Activated naive CD4-positive, alpha-beta T cell treated with anti-CD3 and anti-CD28 coated beads, Interleukin-2, amount 50 U/mL, for 24 hours (primary cell): ENCODE data around the gene PPRC1.
A peak's percentile ranks its signal among the peaks of the same experiment; 100 is the strongest.

Source experiments
- H3K27ac Mint-ChIP-seq: one replicate; pipeline ENCODE4 v1.8.0; 2021; ENCODE audit warnings: mild to moderate bottlenecking, mixed read lengths
- H3K27me3 Mint-ChIP-seq: one replicate; pipeline ENCODE4 v1.8.0; 2021; ENCODE audit warnings: mixed read lengths
- H3K36me3 Mint-ChIP-seq: one replicate; pipeline ENCODE4 v1.8.0; 2021; ENCODE audit warnings: mixed read lengths
- H3K4me1 Mint-ChIP-seq: one replicate; pipeline ENCODE4 v1.8.0; 2021; ENCODE audit warnings: mixed read lengths
- H3K4me3 Mint-ChIP-seq: one replicate; pipeline ENCODE4 v1.8.0; 2021; ENCODE audit warnings: mild to moderate bottlenecking, mixed read lengths
- H3K9me3 Mint-ChIP-seq: one replicate; pipeline ENCODE4 v1.8.0; 2021; ENCODE audit warnings: mixed read lengths

The PPRC1 gene

GRCh38 chr10:102132563-102133372, at the start of gene PPRC1:
Gene PPRC1, plus strand, starts transcription at chr10:102133040. Its CDS starts 29 bp downstream, at chr10:102133069.
- Mint-ChIP-seq H3K27me3 (no peaks in the 10 kb centered on the region), H3K4me1 (peaks cover 39% of the 10 kb centered on the region)

GRCh38 chr10:102083541-102083940, 49.3 kb upstream of the PPRC1 start:
- Mint-ChIP-seq H3K4me3 (no peak overlapping the region), H3K4me1 (no peaks in the 10 kb centered on the region), H3K27ac (no peak overlapping the region), H3K27me3 (no peaks in the 10 kb centered on the region), H3K36me3 (peaks cover 2% of the 10 kb centered on the region), H3K9me3 (no peaks in the 10 kb centered on the region)

More at GRCh38 chr10:102132563-102133372, at the start of gene PPRC1:
- Mint-ChIP-seq H3K27ac (peak within 1 kb of the TSS; percentile 99), H3K36me3 (peaks cover 17% of the 10 kb centered on the region), H3K4me3 (peak within 1 kb of the TSS; percentile 92), H3K9me3 (no peaks in the 10 kb centered on the region)

- Mint-ChIP-seq H3K4me1 (no peaks in the 10 kb centered on the region), H3K36me3 (peaks cover under 1% of the 10 kb centered on the region), H3K9me3 (no peaks in the 10 kb centered on the region), H3K27me3 (no peaks in the 10 kb centered on the region), H3K27ac (no peak overlapping the region), H3K4me3 (no peak overlapping the region)
Observed at GRCh38 chr10:102085336-102085735, 47.5 kb upstream of the PPRC1 start.

- Mint-ChIP-seq H3K36me3 (no peaks in the 10 kb centered on the region), H3K27ac (no peak overlapping the region), H3K9me3 (no peaks in the 10 kb centered on the region), H3K4me3 (no peak overlapping the region), H3K4me1 (no peaks in the 10 kb centered on the region), H3K27me3 (no peaks in the 10 kb centered on the region)
Observed at GRCh38 chr10:102086196-102086595, 46.6 kb upstream of the PPRC1 start.

GRCh38 chr10:102090772-102091171, 42.1 kb upstream of the PPRC1 start:
- H3K27ac Mint-ChIP-seq: no peak overlapping the region

GRCh38 chr10:102096449-102096848, 36.4 kb upstream of the PPRC1 start:
- Mint-ChIP-seq H3K9me3 (no peaks in the 10 kb centered on the region), H3K4me3 (no peak overlapping the region), H3K27ac (no peak overlapping the region), H3K4me1 (no peaks in the 10 kb centered on the region), H3K27me3 (no peaks in the 10 kb centered on the region), H3K36me3 (peaks cover 3% of the 10 kb centered on the region)

More at GRCh38 chr10:102090772-102091171, 42.1 kb upstream of the PPRC1 start:
- Mint-ChIP-seq H3K4me3 (no peak overlapping the region), H3K9me3 (no peaks in the 10 kb centered on the region), H3K4me1 (no peaks in the 10 kb centered on the region), H3K36me3 (peaks cover 1% of the 10 kb centered on the region), H3K27me3 (no peaks in the 10 kb centered on the region)

- Mint-ChIP-seq H3K27me3 (no peaks in the 10 kb centered on the region), H3K9me3 (no peaks in the 10 kb centered on the region), H3K4me1 (peaks cover 14% of the 10 kb centered on the region), H3K36me3 (peaks cover 2% of the 10 kb centered on the region), H3K27ac (no peak overlapping the region), H3K4me3 (no peak overlapping the region)
Observed at GRCh38 chr10:102101152-102101551, 31.7 kb upstream of the PPRC1 start.

GRCh38 chr10:102102421-102102820, 30.4 kb upstream of the PPRC1 start:
- H3K4me1 Mint-ChIP-seq: peaks cover 16% of the 10 kb centered on the region
- H3K27ac Mint-ChIP-seq: no peak overlapping the region
- H3K27me3 Mint-ChIP-seq: no peaks in the 10 kb centered on the region
- H3K36me3 Mint-ChIP-seq: peaks cover 4% of the 10 kb centered on the region
- H3K9me3 Mint-ChIP-seq: no peaks in the 10 kb centered on the region
- H3K4me3 Mint-ChIP-seq: no peak overlapping the region

GRCh38 chr10:102106998-102107397, 25.8 kb upstream of the PPRC1 start:
- H3K27me3 Mint-ChIP-seq: no peaks in the 10 kb centered on the region
- H3K4me1 Mint-ChIP-seq: peaks cover 18% of the 10 kb centered on the region
- H3K27ac Mint-ChIP-seq: no peak overlapping the region
- peaks cover 5% of the 10 kb centered on the region for H3K36me3 Mint-ChIP-seq
- H3K9me3 Mint-ChIP-seq: no peaks in the 10 kb centered on the region
- no peak overlapping the region for H3K4me3 Mint-ChIP-seq

GRCh38 chr10:102109166-102110116, 23.4 kb upstream of the PPRC1 start:
- H3K9me3 Mint-ChIP-seq: no peaks in the 10 kb centered on the region
- no peak overlapping the region for H3K27ac Mint-ChIP-seq
- H3K4me3 Mint-ChIP-seq: no peak overlapping the region
- H3K4me1 Mint-ChIP-seq: peaks cover 35% of the 10 kb centered on the region
- peaks cover 5% of the 10 kb centered on the region for H3K36me3 Mint-ChIP-seq
- H3K27me3 Mint-ChIP-seq: no peaks in the 10 kb centered on the region

GRCh38 chr10:102111276-102111675, 21.6 kb upstream of the PPRC1 start:
- H3K4me1 Mint-ChIP-seq: peaks cover 35% of the 10 kb centered on the region
- no peaks in the 10 kb centered on the region for H3K9me3 Mint-ChIP-seq
- peaks cover 5% of the 10 kb centered on the region for H3K36me3 Mint-ChIP-seq
- H3K4me3 Mint-ChIP-seq: no peak overlapping the region
- H3K27me3 Mint-ChIP-seq: no peaks in the 10 kb centered on the region
- peak overlapping the region; percentile 72 for H3K27ac Mint-ChIP-seq

- Mint-ChIP-seq H3K4me1 (peaks cover 45% of the 10 kb centered on the region), H3K27me3 (no peaks in the 10 kb centered on the region), H3K9me3 (no peaks in the 10 kb centered on the region), H3K36me3 (peaks cover 3% of the 10 kb centered on the region), H3K4me3 (no peak overlapping the region), H3K27ac (no peak overlapping the region)
Observed at GRCh38 chr10:102112210-102112817, 20.5 kb upstream of the PPRC1 start.

- H3K4me3 Mint-ChIP-seq: peak overlapping the region; percentile 88
- H3K4me1 Mint-ChIP-seq: peaks cover 56% of the 10 kb centered on the region
- H3K9me3 Mint-ChIP-seq: no peaks in the 10 kb centered on the region
- peak overlapping the region; percentile 93 for H3K27ac Mint-ChIP-seq
- peaks cover 1% of the 10 kb centered on the region for H3K36me3 Mint-ChIP-seq
- no peaks in the 10 kb centered on the region for H3K27me3 Mint-ChIP-seq
Observed at GRCh38 chr10:102113261-102113955, 19.4 kb upstream of the PPRC1 start.

GRCh38 chr10:102113956-102114857, 18.6 kb upstream of the PPRC1 start:
- H3K27ac Mint-ChIP-seq: peak overlapping the region; percentile 94
- H3K9me3 Mint-ChIP-seq: no peaks in the 10 kb centered on the region
- peaks cover 63% of the 10 kb centered on the region for H3K4me1 Mint-ChIP-seq
- H3K27me3 Mint-ChIP-seq: no peaks in the 10 kb centered on the region
- no peaks in the 10 kb centered on the region for H3K36me3 Mint-ChIP-seq
- peak overlapping the region; percentile 88 for H3K4me3 Mint-ChIP-seq
